Natural killer cell (primary cell): ENCODE results near the gene GOLGB1. TPM values are rescaled to one million over a fixed set of nuclear protein-coding genes. Genes with fewer than 3 reads are reported as not detected.
A peak's percentile ranks its signal among the peaks of the same experiment; 100 is the strongest.

Experiments used
- ATAC-seq, 3 donors: fragments of 150-1000 bp in 2 of 3; fragments of 200-7000 bp in 1 of 3; cut with Tn5 transposase; 1 replicate in 1 of 3; 2 replicates in 2 of 3; pipeline ENCODE4 v1.10.0; 2021; ENCODE audit warnings: mild to moderate bottlenecking in 2 of 3, moderate library complexity in 2 of 3
- DNase-seq, 2 donors: peaks; one replicate each; pipeline versions ENCODE4 v3.0.0 to v3.0.0-alpha.2; 2013 to 2021; ENCODE audit warnings: mixed read lengths in 1 of 2
- H3K27ac ChIP-seq: one replicate; pipeline ENCODE4 v1.5.1; 2013; ENCODE audit warnings: mild to moderate bottlenecking, low read length
- H3K27me3 ChIP-seq: one replicate; pipeline ENCODE4 v1.6.1; 2013; ENCODE audit warnings: low read length; ENCODE audit not compliant: control insufficient read depth, insufficient read depth
- H3K36me3 ChIP-seq: one replicate; pipeline ENCODE4 v1.6.1; 2013; ENCODE audit warnings: low read length; ENCODE audit not compliant: control insufficient read depth, insufficient read depth
- H3K4me1 ChIP-seq: one replicate; pipeline ENCODE4 v1.6.1; 2013; ENCODE audit warnings: low read length; ENCODE audit not compliant: control insufficient read depth, insufficient read depth
- H3K4me3 ChIP-seq: one replicate; pipeline ENCODE4 v1.5.1; 2013; ENCODE audit warnings: low read length
- H3K9me3 ChIP-seq: one replicate; pipeline ENCODE4 v1.6.1; 2013; ENCODE audit warnings: low read length; ENCODE audit not compliant: control insufficient read depth, insufficient read depth
- H3K27ac Mint-ChIP-seq, 2 donors: one replicate each; pipeline ENCODE4 v1.8.0; 2022; ENCODE audit warnings: mild to moderate bottlenecking in 2 of 2, mixed read lengths in 2 of 2, moderate library complexity in 1 of 2
- H3K27me3 Mint-ChIP-seq, 2 donors: one replicate each; pipeline ENCODE4 v1.8.0; 2022; ENCODE audit warnings: low read depth in 2 of 2, mixed read lengths in 2 of 2
- H3K36me3 Mint-ChIP-seq: one replicate; pipeline ENCODE4 v1.8.0; 2022; ENCODE audit warnings: mixed read lengths
- H3K4me1 Mint-ChIP-seq, 2 donors: one replicate each; pipeline ENCODE4 v1.8.0; 2022; ENCODE audit warnings: mixed read lengths in 2 of 2
- H3K4me3 Mint-ChIP-seq: one replicate; pipeline ENCODE4 v1.8.0; 2022; ENCODE audit warnings: mild to moderate bottlenecking, moderate library complexity, mixed read lengths
- H3K9me3 Mint-ChIP-seq, 2 donors: one replicate each; pipeline ENCODE4 v1.8.0; 2022; ENCODE audit warnings: mixed read lengths in 2 of 2
- CTCF ChIP-seq: fragments of 200-600 bp; IDR thresholded peaks from one replicate; pipeline ENCODE4 v1.8.0; 2022; ENCODE audit warnings: antibody characterized with exemption
- WGBS: methylation state at CpG from one replicate; pipeline ENCODE4 v1.1.7; 2013; ENCODE audit warnings: missing lambda C conversion rate; ENCODE audit not compliant: insufficient coverage; 5-methylcytosine and 5-hydroxymethylcytosine counted together
- intact Hi-C: fragments of 100-400 bp; cut with micrococcal nuclease; formaldehyde crosslinking; loops from one replicate; pipeline ENCODE4 v1.14.2; 2022
- total RNA-seq, 4 donors: library from RNA; stranded (reverse); fragments of 120-200 nt in 1 of 4; gene quantifications; one replicate each; pipeline versions ENCODE4 v1.2.3 to v1.2.4, GENCODE V29; 2013 to 2022

Gene GOLGB1
- total RNA-seq, 3 donors from 2014 or later (not counting 1 experiment from before 2014, with no cell fraction given) = 55.4 to 67.2 (median 61.1) TPM

GRCh38 chr3:121730940-121731687 lies 18.4 kb downstream of the GOLGB1 start:
- H3K9me3 ChIP-seq = no peaks in the 10 kb centered on the region
- Mint-ChIP-seq H3K27me3 (no peaks in the 10 kb centered on the region), H3K27ac (no peak overlapping the region), H3K4me1 (peaks cover 4 to 18% of the 10 kb centered on the region in 2 donors), H3K9me3 (no peaks in the 10 kb centered on the region), H3K36me3 (no peaks in the 10 kb centered on the region), H3K4me3 (no peak overlapping the region)
- H3K4me1 ChIP-seq = no peaks in the 10 kb centered on the region
- H3K27me3 ChIP-seq = no peaks in the 10 kb centered on the region
- no peak for DNase-seq
- ATAC-seq = no peak
- TF ChIP-seq CTCF = no peak
- WGBS = 95% methylated on average over 4 of the region's 8 CpGs
- intact Hi-C loops = no loop called here
- no peak overlapping the region for H3K27ac ChIP-seq
- H3K4me3 ChIP-seq = no peak overlapping the region
- H3K36me3 ChIP-seq = peaks cover 25% of the 10 kb centered on the region

DNA sequence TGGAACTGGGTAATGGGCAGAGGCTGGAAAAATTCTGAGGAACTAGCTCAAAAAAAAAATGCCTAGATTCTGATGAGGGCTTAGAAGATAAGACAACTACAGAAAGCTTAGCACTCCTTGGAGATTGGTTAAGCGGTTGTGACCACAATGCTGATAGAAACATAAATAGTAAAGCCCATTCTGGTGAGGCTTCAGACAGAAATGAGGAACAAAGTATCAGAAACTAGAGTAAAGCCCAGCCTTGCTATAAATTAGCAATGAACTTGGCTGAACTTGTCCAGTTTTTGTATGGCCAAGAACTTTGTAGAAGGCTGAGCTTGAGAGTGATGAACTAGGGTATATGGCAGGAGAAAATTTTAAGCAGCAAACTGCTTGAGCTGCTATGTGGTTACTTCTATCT lies 25.4 kb downstream of the GOLGB1 start:
- no peaks in the 10 kb centered on the region for H3K9me3 Mint-ChIP-seq
- no peaks in the 10 kb centered on the region for H3K4me1 ChIP-seq
- no peak overlapping the region for H3K4me3 ChIP-seq
- TF ChIP-seq CTCF = no peak
- no peaks in the 10 kb centered on the region for H3K27me3 Mint-ChIP-seq
- intact Hi-C loops = no loop called here
- no peaks in the 10 kb centered on the region for H3K9me3 ChIP-seq
- no peak overlapping the region for H3K4me3 Mint-ChIP-seq
- 37% methylated on average over 1 of the region's 1 CpG for WGBS
- H3K27ac ChIP-seq = no peak overlapping the region
- peaks cover 16 to 19% of the 10 kb centered on the region in 2 donors for H3K4me1 Mint-ChIP-seq
- no peaks in the 10 kb centered on the region for H3K27me3 ChIP-seq
- H3K36me3 Mint-ChIP-seq = peaks cover 40% of the 10 kb centered on the region
- DNase-seq (no peak), ATAC-seq (peak in 1 of 3 donors; percentile 64)
- peak overlapping the region in 1 of 2 donors; percentile 19 for H3K27ac Mint-ChIP-seq
- peaks cover 77% of the 10 kb centered on the region for H3K36me3 ChIP-seq

- intact Hi-C loops = no loop called here
- Histone ChIP-seq H3K9me3 (no peaks in the 10 kb centered on the region), H3K27ac (no peak overlapping the region), H3K4me3 (no peak overlapping the region), H3K4me1 (no peaks in the 10 kb centered on the region), H3K27me3 (no peaks in the 10 kb centered on the region), H3K36me3 (peaks cover 76% of the 10 kb centered on the region)
- Mint-ChIP-seq H3K27ac (no peak overlapping the region), H3K4me3 (no peak overlapping the region), H3K9me3 (no peaks in the 10 kb centered on the region), H3K36me3 (peaks cover 40% of the 10 kb centered on the region), H3K27me3 (no peaks in the 10 kb centered on the region), H3K4me1 (peaks cover 17 to 19% of the 10 kb centered on the region in 2 donors)
- ATAC-seq (no peak), DNase-seq (no peak)
- WGBS = no CpG with 5 or more reads among the region's 1 CpG
- no peak for TF ChIP-seq CTCF
Observed at GRCh38 chr3:121723485-121723884, 26.1 kb downstream of the GOLGB1 start.

DNA sequence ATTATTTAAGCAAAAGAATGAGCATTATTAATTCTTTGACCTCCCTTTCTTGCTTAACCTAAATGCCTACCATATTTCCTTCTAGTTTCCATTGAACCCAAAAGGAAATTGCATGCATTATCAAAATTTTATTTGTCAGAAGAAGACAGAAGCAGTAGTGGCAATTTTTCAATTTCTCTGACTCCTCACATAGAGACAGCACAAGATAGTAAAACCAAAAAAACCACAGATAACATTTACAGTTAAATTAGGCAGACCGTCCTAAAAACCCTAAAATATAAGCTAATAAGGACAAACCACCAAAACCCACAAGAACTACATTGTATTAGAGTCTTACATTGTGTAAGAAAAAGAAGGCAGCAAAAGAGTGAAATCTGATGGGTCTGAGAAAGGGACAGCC lies 27.1 kb downstream of the GOLGB1 start:
- no peaks in the 10 kb centered on the region for H3K4me1 ChIP-seq
- Mint-ChIP-seq H3K27me3 (no peaks in the 10 kb centered on the region), H3K27ac (no peak overlapping the region), H3K4me3 (no peak overlapping the region), H3K36me3 (peaks cover 45% of the 10 kb centered on the region), H3K4me1 (peaks cover 19 to 20% of the 10 kb centered on the region in 2 donors), H3K9me3 (no peaks in the 10 kb centered on the region)
- no peak for TF ChIP-seq CTCF
- H3K9me3 ChIP-seq = no peaks in the 10 kb centered on the region
- H3K27me3 ChIP-seq = no peaks in the 10 kb centered on the region
- H3K36me3 ChIP-seq = peaks cover 76% of the 10 kb centered on the region
- WGBS = no CpG with 5 or more reads among the region's 1 CpG
- no peak for DNase-seq
- no peak for ATAC-seq
- H3K4me3 ChIP-seq = no peak overlapping the region
- H3K27ac ChIP-seq = no peak overlapping the region
- intact Hi-C loops = no loop called here
